GM12878 (cell line): ENCODE results near the gene PREB. TPM values are rescaled to one million over a fixed set of nuclear protein-coding genes. Genes with fewer than 3 reads are reported as not detected.

ENCODE experiments used
- ATAC-seq: fragments of 200-7000 bp; cut with Tn5 transposase; 3 replicates; pipeline ENCODE4 v1.9.1; 2020; ENCODE audit warnings: mild to moderate bottlenecking, moderate library complexity
- BruUV-seq: library from RNA; stranded (reverse); fragments of 400-500 nt; replicated peaks from 2 replicates; lab custom pipeline; 2021; lab: Mats Ljungman, UMichigan
- CTCF ChIA-PET: fragments of 300-600 bp; sonication (Branson Sonifier 250); formaldehyde crosslinking; extraction: SDS; loops from one replicate; lab custom pipeline; 2021; ENCODE audit warnings: inconsistent platforms; lab: Yijun Ruan, JAX
- POLR2A ChIA-PET: fragments of 350-600 bp; formaldehyde crosslinking; extraction: SDS; loops from one replicate; lab custom pipeline; 2021; ENCODE audit warnings: inconsistent platforms; lab: Charles Lee
- RAD21 ChIA-PET: fragments of 300-600 bp; sonication (Branson Sonifier 250); formaldehyde crosslinking; loops from one replicate; lab custom pipeline; 2023; ENCODE audit warnings: antibody characterized with exemption; ENCODE audit not compliant: unreplicated experiment; lab: Charles Lee
- SMC1A ChIA-PET: fragments of 300-600 bp; sonication (Branson Sonifier 250); formaldehyde crosslinking; loops from one replicate; lab custom pipeline; 2023; ENCODE audit not compliant: unreplicated experiment, uncharacterized antibody; lab: Charles Lee
- DNase-seq: peaks from one replicate; pipeline ENCODE4 v3.0.0-alpha.2; 2011; ENCODE audit warnings: low read depth, low spot score
- FAIRE-seq: peaks from 3 replicates; lab custom pipeline; 2011; peaks lifted over from hg19 to GRCh38; lab: Jason Lieb, UNC
- H2AFZ ChIP-seq: 2 replicates; pipeline ENCODE4 v1.6.0; 2011; ENCODE audit warnings: low read depth, low read length, control low read depth; ENCODE audit not compliant: control insufficient read depth
- H3K27ac ChIP-seq: 2 replicates; pipeline ENCODE4 v1.5.1; 2011; ENCODE audit warnings: control low read depth; ENCODE audit not compliant: control insufficient read depth, insufficient read depth
- H3K27me3 ChIP-seq, 2 experiments: replicated peaks in 1 of 2; 2 replicates each; pipeline versions ENCODE4 v1.6.0 to v1.6.1; 2011; ENCODE audit warnings: low read length in 1 of 2; ENCODE audit not compliant: control insufficient read depth in 2 of 2, insufficient read depth in 2 of 2
- H3K36me3 ChIP-seq, 2 experiments: 2 replicates each; pipeline ENCODE4 v1.5.1; 2011; ENCODE audit warnings: low read length in 1 of 2; ENCODE audit not compliant: control insufficient read depth in 2 of 2, insufficient read depth in 2 of 2
- H3K4me1 ChIP-seq: 2 replicates; pipeline ENCODE4 v1.6.1; 2011; ENCODE audit warnings: mild to moderate bottlenecking, low read length, moderate library complexity, mixed read lengths; ENCODE audit not compliant: control insufficient read depth, insufficient read depth
- H3K4me2 ChIP-seq: 2 replicates; pipeline ENCODE4 v1.6.0; 2011; ENCODE audit warnings: control low read depth; ENCODE audit not compliant: control insufficient read depth, insufficient read depth
- H3K4me3 ChIP-seq: fragments of 200-600 bp; sonication (generic); 2 replicates; pipeline ENCODE4 v1.5.1; 2016
- H3K79me2 ChIP-seq: 2 replicates; pipeline ENCODE4 v1.6.0; 2011; ENCODE audit warnings: low read length; ENCODE audit not compliant: control insufficient read depth, insufficient read depth
- H3K9ac ChIP-seq: 2 replicates; pipeline ENCODE4 v1.8.0; 2011; ENCODE audit warnings: low read length, control low read depth, mixed read lengths; ENCODE audit not compliant: control insufficient read depth, insufficient read depth
- H3K9me3 ChIP-seq: replicated peaks from 3 replicates; pipeline ENCODE4 v1.5.1; 2011; ENCODE audit warnings: mild to moderate bottlenecking, low read length; ENCODE audit not compliant: control insufficient read depth, insufficient read depth
- H4K20me1 ChIP-seq: 2 replicates; pipeline ENCODE4 v1.6.0; 2011; ENCODE audit not compliant: control insufficient read depth, insufficient read depth
- ATF7 ChIP-seq: fragments of 450-650 bp; IDR thresholded peaks from 2 replicates; pipeline ENCODE4 v1.6.1; 2016; ENCODE audit warnings: low read depth, mild to moderate bottlenecking
- BACH1 ChIP-seq: fragments of 450-650 bp; IDR thresholded peaks from 2 replicates; pipeline ENCODE4 v1.6.1; 2017; ENCODE audit warnings: mild to moderate bottlenecking, borderline replicate concordance
- BHLHE40 ChIP-seq, 2 experiments: fragments of 450-650 bp in 1 of 2; IDR thresholded peaks; 2 replicates each; pipeline ENCODE4 v1.6.1; 2011 to 2017; ENCODE audit warnings: low read depth in 2 of 2, borderline replicate concordance in 1 of 2, improper control_type of control experiment in 1 of 2, low read length in 1 of 2, mild to moderate bottlenecking in 1 of 2
- BRCA1 ChIP-seq: IDR thresholded peaks from 2 replicates; pipeline ENCODE4 v1.6.1; 2011; ENCODE audit warnings: low read depth, low read length, improper control_type of control experiment
- CBX3 ChIP-seq: fragments of 200-600 bp; sonication (generic); IDR thresholded peaks from 2 replicates; pipeline ENCODE4 v1.6.1; 2016; ENCODE audit warnings: low read depth, borderline replicate concordance
- CREB1 ChIP-seq: IDR thresholded peaks from 2 replicates; pipeline ENCODE4 v1.6.1; 2012; ENCODE audit warnings: low read depth, mild to moderate bottlenecking, inconsistent platforms
- CREM ChIP-seq: IDR thresholded peaks from 2 replicates; pipeline ENCODE4 v1.6.1; 2014; ENCODE audit warnings: antibody characterized with exemption, low read depth
- EP300 ChIP-seq, 2 experiments: fragments of 150-350 bp in 1 of 2; IDR thresholded peaks; 2 replicates each; pipeline ENCODE4 v1.6.1; 2011 to 2012; ENCODE audit warnings: low read depth in 2 of 2, low read length in 2 of 2, borderline replicate concordance in 1 of 2, improper control_type of control experiment in 1 of 2, inconsistent platforms in 1 of 2; ENCODE audit not compliant: control insufficient read depth in 1 of 2
- MTA2 ChIP-seq: fragments of 450-650 bp; IDR thresholded peaks from 2 replicates; pipeline ENCODE4 v1.6.1; 2016; ENCODE audit warnings: low read depth, mild to moderate bottlenecking, moderate library complexity
- NFYB ChIP-seq: IDR thresholded peaks from 2 replicates; pipeline ENCODE4 v1.6.1; 2011; ENCODE audit warnings: low read depth, mild to moderate bottlenecking, low read length, improper control_type of control experiment, moderate library complexity; ENCODE audit not compliant: insufficient read depth
- SIX5 ChIP-seq: IDR thresholded peaks from 2 replicates; pipeline ENCODE4 v1.6.1; 2011; ENCODE audit warnings: mild to moderate bottlenecking, low read depth, low read length, moderate library complexity; ENCODE audit not compliant: severe bottlenecking
- SMC3 ChIP-seq: IDR thresholded peaks from 2 replicates; pipeline ENCODE4 v1.6.1; 2011; ENCODE audit warnings: low read length, improper control_type of control experiment, borderline replicate concordance
- SRF ChIP-seq, 2 experiments: IDR thresholded peaks; 2 replicates each; pipeline ENCODE4 v1.6.1; 2011; ENCODE audit warnings: low read depth in 2 of 2, low read length in 2 of 2, mild to moderate bottlenecking in 1 of 2, moderate library complexity in 1 of 2
- SUZ12 ChIP-seq: fragments of 200-600 bp; sonication (generic); IDR thresholded peaks from one replicate; pipeline ENCODE4 v1.6.1; 2018; ENCODE audit warnings: antibody characterized with exemption, mild to moderate bottlenecking; ENCODE audit not compliant: unreplicated experiment
- YBX1 ChIP-seq: fragments of 450-650 bp; IDR thresholded peaks from 2 replicates; pipeline ENCODE4 v1.6.1; 2016; ENCODE audit warnings: antibody characterized with exemption
- ZNF274 ChIP-seq: IDR thresholded peaks from one replicate; pipeline ENCODE4 v1.8.0; 2011; ENCODE audit not compliant: insufficient read length, insufficient read depth
- ZNF384 ChIP-seq: IDR thresholded peaks from 2 replicates; pipeline ENCODE4 v1.6.1; 2012; ENCODE audit warnings: low read depth, mild to moderate bottlenecking, low read length, improper control_type of control experiment, borderline replicate concordance
- WGBS: methylation state at CpG from one replicate; pipeline ENCODE4 v1.1.6; 2016; ENCODE audit warnings: low lambda C conversion rate; ENCODE audit not compliant: insufficient replicate concordance, insufficient coverage; ENCODE audit errors: missing lambda C conversion rate; 5-methylcytosine and 5-hydroxymethylcytosine counted together
- in situ Hi-C: fragments of 300-500 bp; cut with MboI; formaldehyde crosslinking; loops from 9 replicates; pipeline ENCODE4 v1.14.3; 2018; ENCODE audit warnings: mixed read lengths
- intact Hi-C: fragments of 100-400 bp; cut with micrococcal nuclease; formaldehyde crosslinking; loops from one replicate; pipeline ENCODE4 v1.14.2; 2022; ENCODE audit not compliant: unreplicated experiment
- polyA plus RNA-seq, 11 experiments: library from polyadenylated mRNA; depleted of rRNA in 4 of 11; unstranded in 6 of 11; stranded (reverse) in 5 of 11; fragments of >200 nt; fragmentation: Nextera tagmentation in 4 of 11; fragmentation: Illumina TruSeq in 1 of 11; extraction: Ambion mirVana in 4 of 11; extraction: Trizol in 1 of 11; gene quantifications; 1 replicate in 1 of 11; 2 replicates in 10 of 11; pipeline versions ENCODE4 v1.2.1 to v1.2.3, GENCODE V29; 2011 to 2016; ENCODE audit warnings: inconsistent platforms in 2 of 11, missing spikeins in 2 of 11, low read depth in 1 of 11
- total RNA-seq, 4 experiments: library from RNA; depleted of rRNA in 3 of 4; stranded (reverse); fragments of >200 nt in 3 of 4; fragmentation: Illumina TruSeq in 1 of 4; extraction: Trizol in 1 of 4; gene quantifications; 2 replicates each; pipeline versions ENCODE4 v1.2.1 to v1.2.3, GENCODE V29; 2013 to 2021
- TF ChIP-seq, protein P1 (sequence below): IDR thresholded peaks from 2 replicates; pipeline ENCODE4 v1.6.1; 2011; ENCODE audit warnings: borderline replicate concordance, low read depth, mild to moderate bottlenecking, moderate library complexity, mixed read lengths, low read length; ENCODE audit not compliant: insufficient read depth; ENCODE audit errors: extremely low read length
- TF ChIP-seq, protein P2 (sequence below): IDR thresholded peaks from 2 replicates; pipeline ENCODE4 v1.6.1; 2012; ENCODE audit warnings: low read depth, low read length, improper control_type of control experiment
- TF ChIP-seq, protein P3 (sequence below): fragments of 450-650 bp; IDR thresholded peaks from 2 replicates; pipeline ENCODE4 v1.6.1; 2017; ENCODE audit warnings: borderline replicate concordance

The PREB gene
- total and polyA plus RNA-seq, 10 of the 15 experiments (the other 5 are each of a cell fraction or from before 2014, with no cell fraction given) = 26.3 to 101 (median 52.7) TPM

DNA sequence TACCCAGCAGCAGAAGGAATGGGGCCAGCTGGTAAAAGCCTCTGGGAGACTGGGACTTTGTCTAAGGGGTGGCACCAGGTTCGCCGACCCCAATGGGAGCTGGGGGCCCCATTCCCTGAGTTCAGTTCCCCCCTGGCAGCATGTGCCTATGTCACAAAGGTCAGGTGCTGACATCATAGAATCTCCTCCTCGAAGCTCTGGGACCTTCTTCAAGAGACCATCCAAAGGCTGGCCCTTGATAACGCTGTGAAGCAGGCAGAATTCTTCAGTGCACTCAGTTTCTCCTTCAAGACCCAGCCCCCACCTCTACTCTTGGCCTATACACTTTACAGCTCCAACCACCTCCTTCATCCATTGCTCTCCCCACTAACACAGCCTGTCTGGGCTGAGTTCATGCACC lies 4.9 kb upstream of the PREB start, which contains the start of gene PRR30 (continued):
- TF ChIP-seq SMC3 (no peak), BRCA1 (no peak)

DNA sequence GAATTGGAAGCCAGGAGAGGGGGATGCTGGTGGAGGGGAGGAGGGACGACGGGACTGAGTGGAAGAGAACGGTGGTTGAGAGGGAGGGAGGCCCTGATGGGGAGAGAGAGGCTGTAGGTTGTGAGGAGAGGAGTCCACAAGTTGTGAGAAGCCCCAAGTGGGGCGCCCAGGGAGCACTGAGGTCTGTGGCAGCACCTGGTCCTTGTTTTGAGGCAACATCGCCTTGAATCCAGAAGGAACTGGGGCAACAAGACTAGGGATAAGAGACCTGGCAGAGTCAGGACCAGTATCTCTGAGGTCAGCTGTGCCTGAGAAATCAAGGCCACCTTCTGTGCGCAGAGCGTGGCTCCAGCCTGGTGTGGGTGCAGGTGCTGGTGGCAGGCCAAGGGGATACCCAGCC lies 3.7 kb upstream of the PREB start:
- SMC1A ChIA-PET = no interaction called here
- no peaks in the 10 kb centered on the region for H3K36me3 ChIP-seq
- TF ChIP-seq ZNF384 (no peak), SIX5 (no peak), MTA2 (no peak), SUZ12 (no peak), CBX3 (no peak), YBX1 (no peak), BACH1 (no peak), ATF7 (no peak), NFYB (no peak), SRF (IDR thresholded peaks at IDR 0.05; ENCODE audit: low read depth in 2 of 2, low read length in 2 of 2) (no peak), CREB1 (no peak), CREM (no peak), EP300 (IDR thresholded peaks at IDR 0.05; ENCODE audit: borderline replicate concordance in 1 of 2, control insufficient read depth in 1 of 2, low read depth in 2 of 2, low read length in 2 of 2) (no peak), ZNF274 (no peak), BHLHE40 (IDR thresholded peaks at IDR 0.05; ENCODE audit: borderline replicate concordance in 1 of 2, low read depth in 2 of 2, low read length in 1 of 2) (no peak)
- TF ChIP-seq, protein P1, sequence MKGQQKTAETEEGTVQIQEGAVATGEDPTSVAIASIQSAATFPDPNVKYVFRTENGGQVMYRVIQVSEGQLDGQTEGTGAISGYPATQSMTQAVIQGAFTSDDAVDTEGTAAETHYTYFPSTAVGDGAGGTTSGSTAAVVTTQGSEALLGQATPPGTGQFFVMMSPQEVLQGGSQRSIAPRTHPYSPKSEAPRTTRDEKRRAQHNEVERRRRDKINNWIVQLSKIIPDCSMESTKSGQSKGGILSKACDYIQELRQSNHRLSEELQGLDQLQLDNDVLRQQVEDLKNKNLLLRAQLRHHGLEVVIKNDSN = no peak
- TF ChIP-seq, protein P2, sequence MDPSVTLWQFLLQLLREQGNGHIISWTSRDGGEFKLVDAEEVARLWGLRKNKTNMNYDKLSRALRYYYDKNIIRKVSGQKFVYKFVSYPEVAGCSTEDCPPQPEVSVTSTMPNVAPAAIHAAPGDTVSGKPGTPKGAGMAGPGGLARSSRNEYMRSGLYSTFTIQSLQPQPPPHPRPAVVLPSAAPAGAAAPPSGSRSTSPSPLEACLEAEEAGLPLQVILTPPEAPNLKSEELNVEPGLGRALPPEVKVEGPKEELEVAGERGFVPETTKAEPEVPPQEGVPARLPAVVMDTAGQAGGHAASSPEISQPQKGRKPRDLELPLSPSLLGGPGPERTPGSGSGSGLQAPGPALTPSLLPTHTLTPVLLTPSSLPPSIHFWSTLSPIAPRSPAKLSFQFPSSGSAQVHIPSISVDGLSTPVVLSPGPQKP = no peak
- TF ChIP-seq, protein P3, sequence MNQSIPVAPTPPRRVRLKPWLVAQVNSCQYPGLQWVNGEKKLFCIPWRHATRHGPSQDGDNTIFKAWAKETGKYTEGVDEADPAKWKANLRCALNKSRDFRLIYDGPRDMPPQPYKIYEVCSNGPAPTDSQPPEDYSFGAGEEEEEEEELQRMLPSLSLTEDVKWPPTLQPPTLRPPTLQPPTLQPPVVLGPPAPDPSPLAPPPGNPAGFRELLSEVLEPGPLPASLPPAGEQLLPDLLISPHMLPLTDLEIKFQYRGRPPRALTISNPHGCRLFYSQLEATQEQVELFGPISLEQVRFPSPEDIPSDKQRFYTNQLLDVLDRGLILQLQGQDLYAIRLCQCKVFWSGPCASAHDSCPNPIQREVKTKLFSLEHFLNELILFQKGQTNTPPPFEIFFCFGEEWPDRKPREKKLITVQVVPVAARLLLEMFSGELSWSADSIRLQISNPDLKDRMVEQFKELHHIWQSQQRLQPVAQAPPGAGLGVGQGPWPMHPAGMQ = no peak
- no peak overlapping the region for H3K4me2 ChIP-seq
- H3K9ac ChIP-seq = no peak overlapping the region
- POLR2A ChIA-PET = interaction anchor here (0.6 kb wide), 1 partner anchor 23 kb away, joined by 3 read pairs; no protein-coding TSS in a partner anchor
- no peak overlapping the region for H3K27ac ChIP-seq
- no peaks in the 10 kb centered on the region; a peak in 1 of 4 replicates for H3K27me3 ChIP-seq
- no peaks in the 10 kb centered on the region for H4K20me1 ChIP-seq
- H2AFZ ChIP-seq = no peak overlapping the region
- no TSS peak for BruUV-seq
- intact Hi-C loops = no loop called here
- peaks cover 5% of the 10 kb centered on the region for H3K4me1 ChIP-seq
- CTCF ChIA-PET = no interaction called here
- H3K9me3 ChIP-seq = no peaks in the 10 kb centered on the region
- DNase-seq (no peak), ATAC-seq (no peak), FAIRE-seq (no peak)
- in situ Hi-C loops = no loop called here
- RAD21 ChIA-PET = no interaction called here
- 39% methylated on average over 7 of the region's 7 CpGs for WGBS
- H3K79me2 ChIP-seq = peaks cover 13% of the 10 kb centered on the region
- H3K4me3 ChIP-seq = no peak overlapping the region
